ENCODE results near the gene LRRFIP1. TPM values are rescaled to one million over a fixed set of nuclear protein-coding genes. Genes with fewer than 3 reads are reported as not detected.

LRRFIP1 gene
- total RNA-seq, 1 donor: 64.3 TPM

DNA sequence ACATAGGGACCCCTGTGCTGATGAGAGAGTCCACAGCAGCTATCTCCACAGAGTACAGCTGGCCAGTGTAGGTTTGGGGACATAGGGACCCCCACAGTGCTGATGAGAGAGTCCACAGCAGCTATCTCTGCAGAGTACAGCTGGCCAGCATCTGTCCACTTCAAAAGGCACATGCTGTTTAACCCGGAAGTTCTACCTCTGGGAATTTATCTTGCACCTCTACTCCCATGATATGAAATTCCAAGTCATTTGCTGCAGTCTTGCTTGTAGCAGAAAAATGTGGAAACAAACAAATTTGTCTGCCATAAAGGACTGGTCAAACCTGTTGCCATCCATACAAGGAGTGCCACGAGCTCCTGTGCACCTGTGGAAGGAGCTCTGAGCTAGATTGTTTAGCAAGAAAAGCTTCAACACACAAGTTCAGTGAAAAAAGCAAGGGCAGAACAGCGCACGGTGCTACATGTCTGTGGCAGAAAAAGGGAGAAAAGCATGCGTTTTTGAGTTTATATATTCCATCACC lies 33.1 kb downstream of the LRRFIP1 start:
- DNase-seq (ENCODE audit: low read depth): no peak
- TF ChIP-seq, protein P1, sequence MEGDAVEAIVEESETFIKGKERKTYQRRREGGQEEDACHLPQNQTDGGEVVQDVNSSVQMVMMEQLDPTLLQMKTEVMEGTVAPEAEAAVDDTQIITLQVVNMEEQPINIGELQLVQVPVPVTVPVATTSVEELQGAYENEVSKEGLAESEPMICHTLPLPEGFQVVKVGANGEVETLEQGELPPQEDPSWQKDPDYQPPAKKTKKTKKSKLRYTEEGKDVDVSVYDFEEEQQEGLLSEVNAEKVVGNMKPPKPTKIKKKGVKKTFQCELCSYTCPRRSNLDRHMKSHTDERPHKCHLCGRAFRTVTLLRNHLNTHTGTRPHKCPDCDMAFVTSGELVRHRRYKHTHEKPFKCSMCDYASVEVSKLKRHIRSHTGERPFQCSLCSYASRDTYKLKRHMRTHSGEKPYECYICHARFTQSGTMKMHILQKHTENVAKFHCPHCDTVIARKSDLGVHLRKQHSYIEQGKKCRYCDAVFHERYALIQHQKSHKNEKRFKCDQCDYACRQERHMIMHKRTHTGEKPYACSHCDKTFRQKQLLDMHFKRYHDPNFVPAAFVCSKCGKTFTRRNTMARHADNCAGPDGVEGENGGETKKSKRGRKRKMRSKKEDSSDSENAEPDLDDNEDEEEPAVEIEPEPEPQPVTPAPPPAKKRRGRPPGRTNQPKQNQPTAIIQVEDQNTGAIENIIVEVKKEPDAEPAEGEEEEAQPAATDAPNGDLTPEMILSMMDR (IDR thresholded peaks at IDR 0.05; ENCODE audit: insufficient read depth, low read depth, low read length): no peak
- H3K4me3 ChIP-seq (ENCODE audit: low read depth, low read length): no peak overlapping the region

- DNase-seq (ENCODE audit: low read depth): peak; percentile 28
- TF ChIP-seq, protein P1 (IDR thresholded peaks at IDR 0.05; ENCODE audit: insufficient read depth, low read depth, low read length): no peak
- no peak overlapping the region for H3K4me3 ChIP-seq (ENCODE audit: low read depth, low read length)
Observed at GRCh38 chr2:237661270-237661669, 33.9 kb downstream of the LRRFIP1 start.

DNA sequence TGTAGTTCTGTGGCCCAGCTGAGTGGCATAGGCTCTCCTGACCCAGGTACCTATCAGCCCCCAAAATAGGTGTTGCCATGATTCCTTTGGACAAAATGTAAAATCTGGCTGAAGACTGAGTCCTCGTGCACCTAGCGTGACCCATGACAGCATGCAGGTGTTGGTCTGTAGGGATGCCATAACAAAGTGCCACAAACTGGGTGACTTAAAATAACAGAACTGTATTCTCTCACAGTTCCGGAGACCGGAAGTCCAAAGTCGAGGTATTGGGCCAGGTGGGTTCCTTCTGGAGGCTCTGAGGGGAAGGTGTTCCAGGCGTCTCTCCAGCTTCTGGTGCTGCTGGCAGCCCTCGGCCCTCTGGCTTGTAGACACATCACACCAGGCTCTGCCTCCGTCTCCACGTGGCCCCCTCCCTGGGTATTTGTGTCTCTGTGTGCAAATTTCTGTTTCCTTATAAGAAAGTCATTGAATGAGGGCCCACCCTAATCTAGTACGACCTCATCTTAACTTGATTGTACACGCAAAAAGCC lies 34.5 kb downstream of the LRRFIP1 start:
- H3K4me3 ChIP-seq (ENCODE audit: low read depth, low read length): no peak overlapping the region
- TF ChIP-seq, protein P1 (IDR thresholded peaks at IDR 0.05; ENCODE audit: insufficient read depth, low read depth, low read length): no peak
- DNase-seq (ENCODE audit: low read depth): no peak

- TF ChIP-seq, protein P1 (IDR thresholded peaks at IDR 0.05; ENCODE audit: insufficient read depth, low read depth, low read length): no peak
- DNase-seq (ENCODE audit: low read depth): peak; percentile 96
- no peak overlapping the region for H3K4me3 ChIP-seq (ENCODE audit: low read depth, low read length)
Observed at GRCh38 chr2:237662671-237663093, 35.3 kb downstream of the LRRFIP1 start.

DNA sequence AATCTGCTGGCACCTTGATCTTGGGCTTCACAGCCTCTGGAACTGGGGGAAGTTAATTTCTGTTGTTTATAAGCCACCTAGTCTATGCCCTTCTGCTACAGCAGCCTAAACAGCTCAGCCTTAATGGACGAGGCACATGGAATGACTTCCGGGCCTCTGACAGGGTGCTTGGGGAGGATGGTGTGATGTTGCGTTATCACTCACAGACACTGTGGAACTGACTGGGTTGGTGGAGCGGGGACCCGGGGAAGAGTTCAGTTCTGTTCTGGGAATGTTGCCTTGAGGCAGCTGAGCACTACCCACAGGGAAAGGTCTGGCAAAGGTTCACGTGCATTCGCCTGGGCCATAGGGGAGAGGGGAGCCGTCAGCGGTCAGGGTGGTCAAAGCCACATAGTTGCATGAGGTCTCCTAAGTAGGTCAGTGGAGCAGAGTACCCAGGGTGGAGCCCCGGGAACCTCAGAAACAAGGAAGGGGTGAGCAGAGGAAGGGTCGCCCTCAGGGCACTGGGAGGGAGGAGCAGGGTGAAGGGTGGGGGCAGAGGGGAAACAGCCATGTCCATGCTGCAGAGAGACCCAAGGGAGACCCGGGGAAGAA lies 36.2 kb downstream of the LRRFIP1 start:
- no peak for DNase-seq (ENCODE audit: low read depth)
- H3K4me3 ChIP-seq (ENCODE audit: low read depth, low read length): no peak overlapping the region
- TF ChIP-seq, protein P1 (IDR thresholded peaks at IDR 0.05; ENCODE audit: insufficient read depth, low read depth, low read length): no peak

- no peak overlapping the region for H3K4me3 ChIP-seq (ENCODE audit: low read depth, low read length)
- TF ChIP-seq, protein P1 (IDR thresholded peaks at IDR 0.05; ENCODE audit: insufficient read depth, low read depth, low read length): no peak
- DNase-seq (ENCODE audit: low read depth): no peak
Observed at GRCh38 chr2:237664151-237664550, 36.8 kb downstream of the LRRFIP1 start.
